Ovary (tissue), 3 donors: ENCODE results near the gene TRAF3IP3.

Experiments used
- CTCF ChIP-seq, 3 donors: fragments of 450-650 bp in 2 of 3; fragments of 200-600 bp in 1 of 3; IDR thresholded peaks; one replicate each; pipeline versions ENCODE4 v1.5.1 to v1.8.0; 2016 to 2022; ENCODE audit warnings: antibody characterized with exemption in 3 of 3, mild to moderate bottlenecking in 1 of 3
- EP300 ChIP-seq: sonication (generic); formaldehyde crosslinking; IDR thresholded peaks from one replicate; pipeline ENCODE4 v1.6.1; 2017; ENCODE audit warnings: antibody characterized with exemption
- POLR2A ChIP-seq: fragments of 450-650 bp; IDR thresholded peaks from one replicate; pipeline ENCODE4 v1.6.1; 2017; ENCODE audit warnings: antibody characterized with exemption, mild to moderate bottlenecking, moderate library complexity
- donor health status: DM: no; HTN: no; CAD: no.

GRCh38 chr1:209817691-209818090 is 61.8 kb downstream of the TRAF3IP3 start:
- no peak for TF ChIP-seq EP300
- TF ChIP-seq CTCF (IDR thresholded peaks at IDR 0.05) = no peak
- TF ChIP-seq POLR2A = no peak
